HG02870 (cell line): ENCODE measurements around the gene ITGA8.
A peak's percentile ranks its signal among the peaks of the same experiment; 100 is the strongest.
"Not testable (repeated sequence)": the region's sequence is repeated elsewhere in the genome, so short reads cannot be mapped to it uniquely, and the experiment has no call there.

Experiments
- ATAC-seq: cut with Tn5 transposase; IDR thresholded peaks from one replicate; pipeline ENCODE4 v1.9.1; 2021; ENCODE audit warnings: mild to moderate bottlenecking, moderate library complexity; ENCODE audit not compliant: unreplicated experiment

ITGA8 gene

DNA sequence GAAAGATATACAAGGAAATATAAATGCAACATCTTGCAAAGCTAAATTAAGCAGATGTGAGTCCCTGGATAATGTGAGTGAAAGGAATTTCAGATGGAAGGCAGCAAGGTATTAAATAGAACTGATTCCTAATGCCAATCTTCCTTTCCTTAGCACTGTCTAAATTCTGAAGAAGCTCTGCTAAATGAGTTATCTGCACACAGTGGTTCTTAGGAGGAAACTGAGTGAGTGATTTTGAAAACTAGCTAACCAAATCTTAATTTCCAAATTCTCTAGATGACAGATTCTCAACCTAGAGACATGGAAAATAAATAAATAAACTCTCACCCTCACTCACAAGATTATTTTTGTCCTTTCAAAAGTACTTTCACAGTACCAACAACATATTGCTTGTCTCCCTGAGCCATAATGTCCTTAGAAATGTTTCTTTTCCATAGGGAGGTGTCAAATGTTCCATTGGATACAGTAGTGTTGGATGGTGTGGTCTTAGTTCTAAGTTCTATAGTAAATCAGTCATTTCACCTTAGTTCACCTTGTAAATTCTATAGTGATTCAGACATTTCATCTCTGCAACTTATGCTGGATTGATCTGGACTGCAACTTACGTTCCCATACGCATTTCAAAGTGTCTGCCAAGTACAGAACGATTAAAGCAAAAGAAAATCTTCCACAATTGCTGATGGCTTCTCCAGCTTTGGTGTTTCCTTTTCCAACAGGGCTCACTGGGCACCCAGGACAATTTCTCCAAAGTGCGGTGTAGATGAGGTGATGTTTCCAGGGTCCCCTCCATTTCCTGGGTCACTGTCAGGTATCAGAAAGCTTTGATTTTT lies 203.3 kb downstream of the ITGA8 start:
- ATAC-seq: peak; percentile 50

- no peak for ATAC-seq
These were observed 204.5 kb downstream of the ITGA8 start for GRCh38 chr10:15515202-15515601.

- ATAC-seq: no peak
These were observed 208.8 kb downstream of the ITGA8 start for GRCh38 chr10:15510963-15511362.

- no peak for ATAC-seq
These were observed 214.4 kb downstream of the ITGA8 start for GRCh38 chr10:15505329-15505728.

- ATAC-seq: peak; percentile 45
These were observed 215.5 kb downstream of the ITGA8 start for GRCh38 chr10:15504101-15504840.

GRCh38 chr10:15494850-15495506 lies 224.7 kb downstream of the ITGA8 start:
- ATAC-seq: no peak

DNA sequence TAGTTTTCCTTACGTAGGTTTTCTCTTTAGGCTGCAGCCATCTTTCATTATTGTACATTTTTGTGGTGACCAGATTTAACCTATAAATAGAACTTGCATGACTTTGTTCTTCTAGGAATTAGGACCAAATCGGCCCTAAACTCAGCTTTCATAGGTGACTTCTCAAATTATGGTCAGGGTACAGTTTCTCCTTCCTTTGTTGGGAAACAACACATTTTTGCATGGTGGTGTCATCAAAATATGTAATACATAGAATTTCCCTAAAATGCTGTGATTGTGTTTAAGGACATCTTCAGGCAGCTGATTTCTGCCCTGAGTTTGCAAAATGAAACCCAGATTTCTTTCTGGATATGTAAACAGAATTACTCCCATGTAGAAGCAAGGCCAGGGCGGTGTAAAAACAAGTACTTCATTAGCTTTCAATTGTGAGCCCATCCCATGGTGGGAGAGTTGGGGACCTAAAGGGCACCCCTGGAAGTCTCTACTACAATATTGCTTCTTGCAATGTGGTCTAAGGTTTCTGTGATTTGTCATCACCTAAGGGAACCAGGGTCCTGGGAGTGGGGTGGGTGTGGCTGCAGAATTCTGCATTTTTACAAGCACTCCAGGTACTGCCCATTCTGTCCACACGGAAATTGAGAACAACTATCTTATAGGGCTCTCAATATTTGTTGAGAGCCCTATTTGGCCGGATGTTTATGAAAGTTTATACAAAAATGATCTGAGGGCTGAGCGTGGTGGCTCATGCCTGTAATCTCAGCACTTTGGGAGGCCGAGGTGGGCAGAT lies 227.7 kb downstream of the ITGA8 start:
- ATAC-seq: no peak

DNA sequence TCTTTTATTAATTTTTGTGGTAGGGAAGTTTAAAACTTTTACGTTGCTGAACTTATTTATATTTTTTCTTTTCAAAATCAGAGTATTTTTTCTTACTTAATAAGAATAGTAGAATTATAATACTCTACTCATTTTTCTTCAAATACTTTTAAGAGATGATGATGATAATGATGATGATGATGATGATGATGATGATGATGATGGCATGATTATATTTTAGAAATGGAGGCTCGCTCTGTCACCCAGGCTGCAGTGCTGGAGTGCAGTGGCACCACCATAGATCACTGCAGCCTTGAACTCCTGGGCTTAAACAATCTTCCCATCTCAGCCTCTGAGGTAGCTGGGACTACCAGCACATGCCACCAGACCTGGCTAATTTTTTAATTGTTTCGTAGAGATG lies 230.3 kb downstream of the ITGA8 start:
- no peak for ATAC-seq

DNA sequence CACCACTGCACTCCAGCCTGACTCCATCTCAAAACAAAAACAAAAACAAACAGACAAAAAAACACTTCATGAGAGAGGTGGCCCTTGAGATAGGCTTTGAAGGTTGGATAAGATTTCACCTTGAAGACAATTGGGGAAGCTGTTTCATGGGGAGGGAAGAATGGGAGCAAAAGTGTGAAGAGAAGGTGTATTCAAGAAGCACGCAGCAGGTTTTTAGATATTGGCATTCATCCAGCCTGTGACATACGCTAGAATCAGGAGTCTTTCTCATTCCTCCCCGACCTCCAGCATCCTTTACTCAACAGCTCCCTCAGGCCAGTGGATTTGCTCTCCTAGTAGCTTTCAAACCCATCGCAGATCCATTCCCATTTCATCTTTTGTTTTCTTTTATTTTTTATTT lies 232.3 kb downstream of the ITGA8 start:
- ATAC-seq: no peak

- no peak for ATAC-seq
These were observed 233.3 kb downstream of the ITGA8 start for GRCh38 chr10:15486404-15486803.

- ATAC-seq: no peak
These were observed 233.9 kb downstream of the ITGA8 start for GRCh38 chr10:15485684-15486316.

DNA sequence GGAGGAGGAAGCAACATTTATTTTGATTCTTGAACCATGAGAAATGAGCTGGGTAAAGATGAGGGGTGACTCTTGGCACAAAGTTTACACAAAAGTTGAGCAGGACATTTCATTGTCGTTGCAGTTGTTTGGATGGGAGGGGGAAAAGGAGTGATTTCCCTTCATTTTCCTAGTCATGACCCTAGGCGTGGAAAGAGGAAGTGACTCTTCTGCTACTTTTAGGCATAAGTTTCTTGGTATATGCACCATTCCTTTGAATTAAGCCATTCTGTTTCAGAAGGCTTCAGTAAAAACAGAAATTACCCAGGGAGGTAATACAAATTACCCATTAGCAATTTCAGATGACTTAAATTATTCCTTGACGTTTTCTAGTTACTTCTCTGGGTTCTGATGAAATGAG lies 234.7 kb downstream of the ITGA8 start:
- ATAC-seq: no peak

GRCh38 chr10:15484128-15484527 lies 235.6 kb downstream of the ITGA8 start:
- no peak for ATAC-seq

DNA sequence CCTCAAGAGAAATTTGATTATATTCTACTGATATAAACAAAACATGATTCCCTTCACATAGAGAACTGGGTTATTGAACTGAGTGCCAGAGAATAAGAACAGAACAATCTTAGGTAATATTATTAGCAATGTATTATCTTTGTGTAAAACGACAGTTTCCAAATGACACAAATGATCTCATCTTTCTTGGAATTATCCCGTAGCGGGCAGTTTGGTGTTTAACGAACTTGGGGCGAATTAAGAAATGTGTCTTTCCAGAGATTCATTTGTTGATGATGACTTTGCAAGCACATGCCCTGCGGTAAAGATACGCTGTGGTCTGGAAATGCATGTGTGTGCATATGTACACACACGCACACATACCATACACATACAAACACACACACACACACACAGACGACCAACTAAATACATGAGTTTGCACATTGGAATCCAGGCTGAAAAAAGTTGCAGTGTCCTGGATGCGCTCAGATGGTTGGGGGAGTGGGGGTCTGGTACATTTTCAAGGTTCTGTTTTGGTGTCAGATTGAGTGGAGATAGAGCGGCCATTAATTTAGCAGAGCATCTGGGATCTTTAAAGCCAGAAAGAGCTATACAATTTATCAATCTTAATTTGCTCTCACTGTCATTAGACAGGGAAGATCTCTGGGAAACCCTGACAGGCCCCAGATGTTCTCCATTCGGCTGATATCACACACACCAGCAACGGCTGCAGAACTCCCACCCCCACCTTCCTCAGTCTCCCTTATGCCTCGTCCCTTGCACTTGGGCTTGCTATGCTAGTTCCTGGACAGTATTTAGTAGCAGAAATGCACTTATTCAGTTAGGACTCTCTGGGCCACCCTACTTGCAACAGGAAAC lies 236.3 kb downstream of the ITGA8 start:
- ATAC-seq: no peak

DNA sequence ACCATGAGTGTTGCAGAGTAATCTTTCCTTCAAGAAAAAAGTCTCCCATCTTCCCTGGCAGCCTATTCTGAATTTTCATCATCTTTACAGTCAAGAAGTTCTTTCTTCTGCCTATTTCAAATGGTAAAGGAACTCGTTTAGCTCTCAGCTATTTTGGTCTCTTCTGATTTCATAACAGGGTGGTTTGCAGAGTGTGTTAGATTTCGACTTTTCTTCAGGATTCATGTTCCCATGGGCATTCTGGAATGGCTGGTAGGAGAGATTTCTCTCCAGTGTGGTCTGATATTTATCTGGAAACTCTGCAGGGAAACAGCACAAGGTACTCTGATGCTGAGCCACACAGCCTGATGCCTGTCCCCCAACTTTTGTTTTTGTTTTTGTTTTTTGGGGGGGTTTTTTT lies 237.6 kb downstream of the ITGA8 start:
- no peak for ATAC-seq

GRCh38 chr10:15478950-15479349 lies 240.8 kb downstream of the ITGA8 start:
- no peak for ATAC-seq

DNA sequence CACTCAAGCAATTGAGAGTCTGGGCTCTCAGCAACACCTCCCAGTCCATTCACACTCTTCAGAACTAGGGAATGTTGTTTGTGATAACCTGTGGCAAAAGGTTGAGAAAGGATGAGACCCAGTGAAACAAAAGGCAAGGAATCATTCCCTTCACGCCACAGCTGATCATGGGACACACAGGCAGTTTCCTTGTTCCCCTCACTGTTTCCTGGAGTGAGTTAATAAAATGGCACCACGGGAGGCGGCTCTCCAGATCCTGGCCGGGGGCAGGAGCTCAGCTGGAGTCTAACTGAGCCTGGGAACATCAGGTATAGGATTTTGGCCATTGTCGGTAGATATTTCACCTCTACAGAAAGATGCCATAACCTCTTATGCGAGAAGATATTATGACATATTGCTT lies 241.3 kb downstream of the ITGA8 start:
- ATAC-seq: no peak

GRCh38 chr10:15476337-15476736 lies 243.4 kb downstream of the ITGA8 start:
- ATAC-seq: no peak

DNA sequence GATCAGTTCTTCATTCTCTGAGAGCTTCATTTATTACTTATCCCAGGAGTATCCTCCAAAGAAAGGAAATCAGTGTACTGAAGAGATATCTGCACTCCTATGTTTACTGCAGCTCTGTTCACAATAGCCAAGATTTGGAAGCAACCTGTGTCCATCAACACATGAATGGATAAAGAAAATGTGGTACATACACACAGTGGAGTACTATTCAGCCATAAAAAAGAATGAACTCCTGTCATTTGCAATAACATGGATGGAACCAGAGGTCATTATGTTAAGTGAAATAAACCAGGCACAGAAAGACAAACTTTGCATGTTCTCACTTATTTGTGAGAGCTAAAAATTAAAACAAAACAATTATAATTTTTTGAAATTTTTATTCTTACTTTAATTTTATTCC lies 244.3 kb downstream of the ITGA8 start:
- not testable (repeated sequence) for ATAC-seq

- no peak for ATAC-seq
These were observed 245.1 kb downstream of the ITGA8 start for GRCh38 chr10:15474671-15475070.
